Choroid plexus epithelial cell (primary cell): ENCODE measurements around the gene CMBL.
"Not testable (repeated sequence)": the region's sequence is repeated elsewhere in the genome, so short reads cannot be mapped to it uniquely, and the experiment has no call there.

Source experiments
- DNase-seq: peaks from one replicate; pipeline ENCODE4 v3.0.0-alpha.2; 2010; ENCODE audit warnings: low read depth
- H3K4me3 ChIP-seq: 2 replicates; pipeline ENCODE4 v1.5.1; 2011; ENCODE audit warnings: low read depth, mild to moderate bottlenecking, control low read depth, low read length, moderate library complexity
- TF ChIP-seq, protein P1 (sequence below): conservative IDR thresholded peaks from 2 replicates; pipeline ENCODE4 v1.5.1; 2011; ENCODE audit warnings: low read depth, mild to moderate bottlenecking, control low read depth, inconsistent platforms, low read length, moderate library complexity

The CMBL gene

GRCh38 chr5:10251405-10251804 is 56.3 kb downstream of the CMBL start:
- peak overlapping the region; percentile 98 for H3K4me3 ChIP-seq
- no peak for DNase-seq
- TF ChIP-seq, protein P1, sequence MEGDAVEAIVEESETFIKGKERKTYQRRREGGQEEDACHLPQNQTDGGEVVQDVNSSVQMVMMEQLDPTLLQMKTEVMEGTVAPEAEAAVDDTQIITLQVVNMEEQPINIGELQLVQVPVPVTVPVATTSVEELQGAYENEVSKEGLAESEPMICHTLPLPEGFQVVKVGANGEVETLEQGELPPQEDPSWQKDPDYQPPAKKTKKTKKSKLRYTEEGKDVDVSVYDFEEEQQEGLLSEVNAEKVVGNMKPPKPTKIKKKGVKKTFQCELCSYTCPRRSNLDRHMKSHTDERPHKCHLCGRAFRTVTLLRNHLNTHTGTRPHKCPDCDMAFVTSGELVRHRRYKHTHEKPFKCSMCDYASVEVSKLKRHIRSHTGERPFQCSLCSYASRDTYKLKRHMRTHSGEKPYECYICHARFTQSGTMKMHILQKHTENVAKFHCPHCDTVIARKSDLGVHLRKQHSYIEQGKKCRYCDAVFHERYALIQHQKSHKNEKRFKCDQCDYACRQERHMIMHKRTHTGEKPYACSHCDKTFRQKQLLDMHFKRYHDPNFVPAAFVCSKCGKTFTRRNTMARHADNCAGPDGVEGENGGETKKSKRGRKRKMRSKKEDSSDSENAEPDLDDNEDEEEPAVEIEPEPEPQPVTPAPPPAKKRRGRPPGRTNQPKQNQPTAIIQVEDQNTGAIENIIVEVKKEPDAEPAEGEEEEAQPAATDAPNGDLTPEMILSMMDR, result no peak

GRCh38 chr5:10250806-10251276 is 56.9 kb downstream of the CMBL start:
- DNase-seq, result peak; percentile 55
- TF ChIP-seq, protein P1, result no peak
- peak overlapping the region; percentile 98 for H3K4me3 ChIP-seq

DNA sequence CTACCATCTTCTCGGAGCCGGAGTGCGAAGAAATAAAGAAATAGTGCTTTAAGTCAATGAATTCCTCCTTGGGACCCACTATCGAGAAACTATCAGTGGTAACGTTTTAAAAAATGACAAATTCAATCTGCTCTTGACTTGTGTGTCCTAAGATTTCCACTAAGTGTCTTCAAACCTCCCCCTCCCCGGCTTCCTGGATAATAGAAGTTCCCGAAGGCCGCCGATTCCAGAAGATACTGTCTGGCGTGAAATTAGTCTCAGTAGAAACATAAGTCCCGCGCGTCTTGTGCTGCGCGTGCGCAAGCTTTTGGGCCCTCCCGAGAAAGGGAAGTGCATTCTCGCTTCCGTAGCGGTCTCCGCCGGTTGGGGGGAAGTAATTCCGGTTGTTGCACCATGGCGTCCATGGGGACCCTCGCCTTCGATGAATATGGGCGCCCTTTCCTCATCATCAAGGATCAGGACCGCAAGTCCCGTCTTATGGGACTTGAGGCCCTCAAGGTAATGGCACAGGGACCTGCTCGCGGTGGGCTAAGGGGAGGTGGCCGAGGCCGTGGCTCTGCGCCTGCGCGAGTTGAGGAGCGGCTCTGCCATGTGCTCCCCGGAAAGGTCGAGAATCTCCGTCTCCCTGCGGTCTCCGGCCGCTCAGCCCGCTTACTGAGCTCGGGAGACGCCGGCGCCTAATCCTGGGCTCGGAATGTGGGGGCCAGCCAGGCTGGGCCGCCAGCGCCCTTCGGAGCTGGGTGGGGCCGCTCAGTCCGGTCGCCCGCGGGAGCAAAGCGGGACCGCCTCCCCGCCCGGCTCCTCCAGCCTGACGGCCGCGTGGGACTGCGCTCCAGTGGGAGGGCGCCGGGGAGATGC is 57.5 kb downstream of the CMBL start, which contains the start of gene CCT5:
Gene CCT5 (plus strand): TSS at position 333 of the 858 bp plus-strand sequence. CDS start 61 bp downstream, at position 394.
- H3K4me3 ChIP-seq, result peak within 1 kb of the TSS; percentile 98
- DNase-seq, result peak; percentile 99
- TF ChIP-seq, protein P1, result no peak

DNA sequence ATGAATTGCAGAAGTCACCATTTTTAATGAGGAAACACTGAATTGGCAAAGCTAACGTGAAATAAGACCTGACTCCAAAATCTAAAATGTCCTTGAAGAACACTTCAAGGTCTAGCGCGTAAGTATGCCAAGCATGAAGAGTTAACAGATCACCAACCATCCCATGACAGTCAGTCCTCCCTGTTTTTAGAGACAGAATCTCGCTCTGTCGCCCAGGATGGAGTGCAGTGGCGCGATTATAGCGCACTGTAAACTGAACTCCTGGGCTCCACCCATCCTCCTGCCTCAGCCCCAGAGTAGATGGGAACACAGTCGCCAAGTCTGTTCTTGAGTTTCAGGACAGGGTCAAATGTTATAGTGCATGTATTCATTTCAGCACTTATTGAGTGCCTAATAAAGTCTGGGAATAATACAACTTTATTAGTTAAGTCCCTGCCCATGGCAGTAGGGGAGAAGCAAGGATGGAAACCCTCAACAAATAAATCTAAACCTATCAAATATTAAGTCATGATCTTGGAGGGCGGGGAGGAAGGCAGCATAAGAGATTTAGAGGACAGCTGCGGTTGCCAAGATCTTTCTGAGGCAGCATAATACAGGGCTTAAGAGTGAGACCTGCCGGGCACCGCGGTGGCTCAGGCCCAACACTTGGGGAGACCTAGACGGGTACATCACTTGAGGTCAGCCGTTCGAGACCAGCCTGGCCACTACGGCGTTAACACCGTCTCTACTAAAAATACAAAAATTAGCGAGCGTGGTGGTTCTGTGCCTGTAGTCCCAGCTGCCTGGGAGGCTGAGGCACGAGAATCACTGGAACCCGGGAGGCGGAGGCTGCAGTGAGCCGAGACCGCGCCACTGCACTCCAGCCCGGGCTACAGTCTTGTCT is 59.1 kb downstream of the CMBL start:
- peak overlapping the region; percentile 98 for H3K4me3 ChIP-seq
- DNase-seq, result no peak
- TF ChIP-seq, protein P1, result no peak

DNA sequence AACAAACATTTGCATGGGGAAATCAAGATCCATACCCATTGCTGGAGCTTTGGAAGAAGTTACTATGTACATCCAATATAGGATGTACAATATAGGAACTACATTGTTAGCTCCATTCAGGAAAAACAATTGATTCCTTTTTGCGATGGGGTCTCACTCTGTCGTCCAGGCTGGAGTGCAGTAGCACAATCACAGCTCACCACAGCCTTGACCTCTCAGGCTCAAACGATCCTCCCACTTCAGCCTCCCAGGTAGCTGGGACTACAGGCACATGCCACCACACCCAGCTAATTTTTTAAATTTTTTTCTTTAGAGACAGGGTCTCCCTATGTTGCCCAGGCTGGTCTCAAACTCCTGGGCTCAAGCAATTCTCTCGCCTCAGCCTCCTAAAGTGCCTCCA is 60.5 kb downstream of the CMBL start:
- H3K4me3 ChIP-seq, DNase-seq: not testable (repeated sequence)

GRCh38 chr5:10246761-10247160 is 60.9 kb downstream of the CMBL start:
- DNase-seq, result no peak
- H3K4me3 ChIP-seq, result no peak overlapping the region
- TF ChIP-seq, protein P1, result no peak

DNA sequence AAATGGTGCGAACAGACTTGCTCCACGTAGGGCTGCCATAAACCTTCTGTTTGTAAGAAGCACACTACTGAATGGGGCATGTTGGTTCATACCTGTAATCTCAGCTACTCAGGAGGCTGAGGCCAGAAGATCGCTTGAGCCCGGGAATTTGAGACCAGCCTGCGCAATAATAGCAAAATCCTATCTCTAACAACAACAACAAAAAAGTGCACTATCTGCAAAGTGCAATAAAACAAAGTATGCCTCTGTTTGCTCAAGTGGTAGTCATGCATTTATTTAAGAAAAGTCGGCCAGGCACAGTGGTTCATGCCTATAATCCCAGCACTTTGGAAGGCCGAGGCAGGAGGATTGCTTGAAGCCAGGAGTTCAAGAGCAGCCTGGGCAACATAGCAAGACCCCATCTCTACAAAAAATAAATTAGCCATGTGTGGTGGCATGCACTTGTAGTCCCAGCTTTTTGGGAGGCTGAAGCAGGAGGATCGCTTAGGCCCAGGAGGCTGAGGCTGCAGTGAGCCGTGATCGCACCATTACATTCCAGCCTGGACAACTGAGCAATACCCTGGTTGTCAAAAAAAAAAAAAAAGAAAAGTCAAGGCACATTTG is 63.3 kb downstream of the CMBL start:
- TF ChIP-seq, protein P1, result no peak
- DNase-seq, result no peak
- H3K4me3 ChIP-seq, result no peak overlapping the region
